GM18858 (cell line): ENCODE measurements around the gene GPR52.

Experiments used
- ATAC-seq: cut with Tn5 transposase; IDR thresholded peaks from one replicate; pipeline ENCODE4 v1.9.1; 2021; ENCODE audit not compliant: unreplicated experiment

The GPR52 gene

DNA sequence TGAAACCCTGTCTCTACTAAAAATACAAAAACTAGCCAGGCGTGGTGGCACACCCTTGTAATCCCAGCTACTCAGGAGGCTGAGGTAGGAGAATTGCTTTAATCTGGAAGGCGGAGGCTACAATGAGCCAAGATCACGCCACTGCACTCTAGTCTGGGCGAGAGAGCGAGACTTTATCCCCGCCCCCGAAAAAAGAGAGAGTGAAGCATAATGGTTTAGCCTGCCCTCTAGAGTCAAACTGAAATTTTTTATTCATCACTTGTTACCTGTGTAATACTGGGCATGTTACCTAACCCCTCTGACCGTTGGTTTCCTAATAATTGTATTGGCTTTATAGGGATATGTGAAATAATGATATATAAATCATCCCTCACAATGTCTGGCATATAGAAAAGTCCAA lies 18.8 kb downstream of the GPR52 start:
- ATAC-seq: no peak

DNA sequence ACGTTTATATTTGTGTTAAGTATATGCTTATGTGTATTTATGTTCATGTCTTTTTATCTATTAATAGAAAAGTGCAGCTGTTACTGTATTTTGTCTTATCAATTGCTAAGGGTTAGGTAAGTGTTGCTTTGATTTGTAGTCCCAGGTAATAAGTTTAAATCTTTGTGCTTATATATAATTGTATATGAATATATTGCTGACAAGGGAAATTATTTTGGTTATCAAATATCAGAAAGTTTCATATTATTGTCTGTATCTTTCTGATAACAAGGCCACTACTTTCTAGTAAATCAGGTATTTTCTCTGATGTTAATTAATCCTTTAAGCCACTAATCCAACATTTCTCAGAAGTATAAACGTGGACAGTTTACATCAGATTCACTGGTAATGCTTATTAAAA lies 21.3 kb downstream of the GPR52 start:
- no peak for ATAC-seq

DNA sequence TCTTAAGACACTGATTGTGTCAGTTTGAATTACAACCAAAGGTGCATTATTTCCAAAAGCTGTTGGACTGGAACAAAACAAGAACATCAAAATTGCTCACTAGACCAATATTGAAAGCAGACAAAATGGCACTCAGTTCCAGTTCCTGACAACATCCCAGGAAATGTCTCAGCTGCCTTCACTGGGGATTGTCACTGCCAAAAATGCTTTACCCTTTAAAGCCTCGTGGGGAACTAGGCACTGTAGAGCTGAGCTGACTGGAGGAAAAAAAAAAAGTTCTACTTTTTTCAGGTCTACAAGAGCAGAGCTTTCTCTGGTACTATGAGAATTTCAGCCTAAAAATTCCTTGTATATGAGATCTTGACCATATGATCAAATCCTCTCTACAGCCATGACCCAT lies 21.9 kb downstream of the GPR52 start:
- no peak for ATAC-seq

DNA sequence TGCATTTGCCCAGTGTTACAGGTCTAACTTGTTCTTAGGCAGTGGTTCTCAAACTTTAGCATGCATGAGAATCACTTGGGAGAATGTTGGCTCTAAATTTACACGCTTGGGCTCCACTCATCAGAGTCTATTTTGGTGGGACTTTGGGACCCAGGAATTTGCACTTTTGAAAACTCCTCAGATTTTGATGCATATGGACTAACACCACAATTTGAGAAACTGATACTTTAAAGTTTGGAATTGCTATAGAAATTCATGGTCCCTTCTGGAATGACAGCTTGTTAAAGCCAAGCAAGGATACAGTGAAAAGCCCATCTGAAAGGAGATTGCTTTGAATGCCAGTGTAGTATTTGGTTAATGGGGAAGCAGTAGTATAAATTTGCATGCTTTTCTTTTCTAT lies 31.5 kb downstream of the GPR52 start:
- ATAC-seq: no peak

DNA sequence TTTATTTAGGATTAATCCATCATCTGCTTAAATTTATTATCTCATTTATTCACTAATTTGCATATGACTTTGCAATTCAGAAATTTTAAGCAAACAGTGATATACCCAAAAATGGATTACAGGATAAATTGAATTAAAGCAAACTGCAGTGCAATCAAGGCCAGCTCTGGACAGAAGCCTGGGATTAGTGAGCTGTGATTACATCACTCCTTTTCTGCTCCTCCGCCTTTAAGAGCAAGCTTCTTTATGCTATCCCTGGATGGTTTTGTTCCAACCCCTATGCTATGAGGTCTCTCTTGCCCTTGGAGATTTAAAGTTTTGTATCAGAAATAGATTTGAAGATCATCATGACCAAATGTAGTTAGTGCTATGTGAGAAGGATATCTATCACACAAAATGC lies 32.6 kb downstream of the GPR52 start:
- no peak for ATAC-seq

DNA sequence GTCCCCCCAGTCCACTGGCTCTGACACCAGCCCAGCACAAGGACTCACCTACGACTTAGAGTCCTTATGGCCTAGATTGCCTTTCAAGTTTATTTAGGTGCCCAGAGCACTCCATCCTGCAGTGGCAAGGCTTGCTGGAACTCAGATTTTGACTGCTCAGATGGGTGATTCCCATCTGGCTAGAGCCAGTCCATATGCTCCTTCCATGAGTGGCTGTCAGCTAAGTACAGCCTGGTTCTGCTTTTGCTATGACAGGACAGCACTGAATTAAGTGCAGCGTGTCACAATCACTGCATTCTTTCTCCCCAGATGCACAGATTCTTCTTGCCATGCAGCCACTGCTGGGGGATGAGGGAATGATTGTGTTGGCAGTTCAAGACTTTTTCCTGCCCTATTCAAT lies 43.8 kb downstream of the GPR52 start:
- ATAC-seq: no peak

DNA sequence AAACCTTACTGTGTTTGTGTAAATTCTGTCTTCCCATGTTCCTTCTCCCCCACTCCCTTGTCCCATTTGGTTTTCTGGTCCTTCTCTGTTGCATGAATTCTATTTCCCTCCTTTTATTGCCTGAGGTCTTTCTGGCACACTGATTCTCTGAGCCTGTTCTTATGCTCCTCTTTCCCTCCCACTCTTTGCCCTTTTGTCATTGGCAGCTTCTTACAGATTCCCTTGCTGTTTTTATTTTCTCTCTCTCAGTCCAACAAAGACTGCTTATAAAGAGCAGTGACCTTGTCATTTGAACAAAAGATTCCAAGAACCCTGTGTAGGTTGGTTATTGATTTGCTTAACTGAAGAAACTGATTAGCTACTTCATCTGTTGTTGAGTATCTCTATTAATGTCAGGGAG lies 49.7 kb downstream of the GPR52 start:
- no peak for ATAC-seq
